K562 (cell line): ENCODE results near the gene CHPF2. TPM values are rescaled to one million over a fixed set of nuclear protein-coding genes. Genes with fewer than 3 reads are reported as not detected.

ENCODE experiments used
- ATF1 ChIP-seq, 2 experiments: fragments of 450-650 bp in 1 of 2; IDR thresholded peaks; 2 replicates each; pipeline ENCODE4 v1.6.1; 2016; ENCODE audit warnings: missing compliant biosample characterization in 1 of 2, missing genetic modification characterization in 1 of 2
- ELF1 ChIP-seq: fragments of 200-800 bp; sonication (Bioruptor generic); IDR thresholded peaks from 2 replicates; pipeline ENCODE4 v1.6.1; 2016; ENCODE audit warnings: missing genetic modification characterization, missing compliant biosample characterization
- EZH2 ChIP-seq: IDR thresholded peaks from 2 replicates; pipeline ENCODE4 v1.6.1; 2012; ENCODE audit warnings: low read depth, mild to moderate bottlenecking, inconsistent platforms, low read length, borderline replicate concordance
- HNRNPH1 ChIP-seq: fragments of 200-400 bp; formaldehyde crosslinking; optimal IDR thresholded peaks from 2 replicates; pipeline ENCODE3; 2017; ENCODE audit warnings: low read depth, mild to moderate bottlenecking, low read length, moderate library complexity
- ID3 ChIP-seq, 2 experiments: fragments of 250-450 bp in 1 of 2; fragments of 450-650 bp in 1 of 2; sonication (Bioruptor Pico) in 1 of 2; IDR thresholded peaks; 2 replicates each; pipeline versions ENCODE4 v1.6.1 to v1.8.0; 2016 to 2021; ENCODE audit warnings: mild to moderate bottlenecking in 2 of 2, moderate library complexity in 2 of 2, missing compliant biosample characterization in 1 of 2, missing genetic modification characterization in 1 of 2
- JUND ChIP-seq, 2 experiments: IDR thresholded peaks; 2 replicates in 1 of 2; 3 replicates in 1 of 2; pipeline ENCODE4 v1.6.1; 2011; ENCODE audit warnings: borderline replicate concordance in 2 of 2, low read depth in 2 of 2, low read length in 2 of 2, improper control_type of control experiment in 1 of 2, missing biosample characterization in 1 of 2, missing genetic modification characterization in 1 of 2, missing genetic modification reagents in 1 of 2
- NR3C1 ChIP-seq: sonication (generic); formaldehyde crosslinking; IDR thresholded peaks from 2 replicates; pipeline ENCODE4 v1.8.1; 2022; ENCODE audit warnings: missing genetic modification reagents
- PHF8 ChIP-seq: fragments of 200-600 bp; sonication (generic); IDR thresholded peaks from 2 replicates; pipeline ENCODE4 v1.6.1; 2012; ENCODE audit warnings: mixed run types, mild to moderate bottlenecking, inconsistent platforms, low read length, moderate library complexity, borderline replicate concordance
- RAD51 ChIP-seq: fragments of 450-650 bp; IDR thresholded peaks from 2 replicates; pipeline ENCODE4 v1.7.1; 2016; ENCODE audit warnings: low read depth, mild to moderate bottlenecking, borderline replicate concordance
- polyA plus RNA-seq, 8 experiments: library from polyadenylated mRNA; depleted of rRNA in 4 of 8; stranded (reverse) in 5 of 8; unstranded in 3 of 8; fragments of >200 nt; fragmentation: Nextera tagmentation in 2 of 8; fragmentation: Illumina TruSeq in 1 of 8; extraction: Ambion mirVana in 2 of 8; extraction: Trizol in 1 of 8; gene quantifications; 2 replicates each; pipeline versions ENCODE4 v1.2.1 to v1.2.3, GENCODE V29; 2011 to 2014; ENCODE audit warnings: inconsistent platforms in 1 of 8, missing spikeins in 1 of 8
- total RNA-seq, 7 experiments: library from RNA; depleted of rRNA in 6 of 7; stranded (reverse); fragments of >200 nt in 6 of 7; fragmentation: Illumina TruSeq in 2 of 7; extraction: Trizol in 2 of 7; gene quantifications; 2 replicates each; pipeline versions ENCODE4 v1.2.1 to v1.2.3, GENCODE V29; 2011 to 2021; ENCODE audit warnings: low replicate concordance in 1 of 7
- TF ChIP-seq, protein P1 (sequence below): sonication (generic); formaldehyde crosslinking; IDR thresholded peaks from 2 replicates; pipeline ENCODE4 v1.8.0; 2022; ENCODE audit warnings: mild to moderate bottlenecking, missing genetic modification reagents

Gene CHPF2
- total and polyA plus RNA-seq, 9 of the 15 experiments (the other 6 are each of a cell fraction or from before 2014, with no cell fraction given): 0.08 to 32.8 (median 10.5) TPM

GRCh38 chr7:151276666-151277590, 44.6 kb downstream of the CHPF2 start (continued):
- TF ChIP-seq ID3 (CRISPR knock-in tag; IDR thresholded peaks at IDR 0.05): no peak
- TF ChIP-seq ID3 (tag; IDR thresholded peaks at IDR 0.05): 0 out of 2 replicates have a peak, but pooled peaks have one; percentile 21
- 0 out of 2 replicates have a peak, but pooled peaks have one; percentile 2 for TF ChIP-seq JUND (IDR thresholded peaks at IDR 0.05; ENCODE audit: borderline replicate concordance, low read depth, low read length)
- TF ChIP-seq JUND (tag; IDR thresholded peaks at IDR 0.05; ENCODE audit: borderline replicate concordance, low read depth, low read length): no peak
- TF ChIP-seq ELF1 (tag): peak; percentile 63
- 0 out of 2 replicates have a peak, but pooled peaks have one; percentile 66 for TF ChIP-seq NR3C1 (CRISPR knock-in tag)
- TF ChIP-seq PHF8: peak; percentile 27; the same call in 1 of the 2 replicates
- TF ChIP-seq HNRNPH1: no peak
- 0 out of 2 replicates have a peak, but pooled peaks have one; percentile 70 for TF ChIP-seq EZH2
- no peak for TF ChIP-seq ATF1 (CRISPR knock-in tag; IDR thresholded peaks at IDR 0.05)
- 0 out of 2 replicates have a peak, but pooled peaks have one; percentile 40 for TF ChIP-seq ATF1 (tag; IDR thresholded peaks at IDR 0.05)
- TF ChIP-seq RAD51: no peak
- TF ChIP-seq, protein P1, sequence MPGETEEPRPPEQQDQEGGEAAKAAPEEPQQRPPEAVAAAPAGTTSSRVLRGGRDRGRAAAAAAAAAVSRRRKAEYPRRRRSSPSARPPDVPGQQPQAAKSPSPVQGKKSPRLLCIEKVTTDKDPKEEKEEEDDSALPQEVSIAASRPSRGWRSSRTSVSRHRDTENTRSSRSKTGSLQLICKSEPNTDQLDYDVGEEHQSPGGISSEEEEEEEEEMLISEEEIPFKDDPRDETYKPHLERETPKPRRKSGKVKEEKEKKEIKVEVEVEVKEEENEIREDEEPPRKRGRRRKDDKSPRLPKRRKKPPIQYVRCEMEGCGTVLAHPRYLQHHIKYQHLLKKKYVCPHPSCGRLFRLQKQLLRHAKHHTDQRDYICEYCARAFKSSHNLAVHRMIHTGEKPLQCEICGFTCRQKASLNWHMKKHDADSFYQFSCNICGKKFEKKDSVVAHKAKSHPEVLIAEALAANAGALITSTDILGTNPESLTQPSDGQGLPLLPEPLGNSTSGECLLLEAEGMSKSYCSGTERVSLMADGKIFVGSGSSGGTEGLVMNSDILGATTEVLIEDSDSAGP (CRISPR knock-in tag): no peak
- TF ChIP-seq, all 486 proteins: peak for 45
